GM21381 (cell line): ENCODE measurements around the gene CWC22.

Experiments
- ATAC-seq: cut with Tn5 transposase; IDR thresholded peaks from one replicate; pipeline ENCODE4 v1.9.1; 2021; ENCODE audit warnings: mild to moderate bottlenecking, moderate library complexity; ENCODE audit not compliant: unreplicated experiment

The CWC22 gene

DNA sequence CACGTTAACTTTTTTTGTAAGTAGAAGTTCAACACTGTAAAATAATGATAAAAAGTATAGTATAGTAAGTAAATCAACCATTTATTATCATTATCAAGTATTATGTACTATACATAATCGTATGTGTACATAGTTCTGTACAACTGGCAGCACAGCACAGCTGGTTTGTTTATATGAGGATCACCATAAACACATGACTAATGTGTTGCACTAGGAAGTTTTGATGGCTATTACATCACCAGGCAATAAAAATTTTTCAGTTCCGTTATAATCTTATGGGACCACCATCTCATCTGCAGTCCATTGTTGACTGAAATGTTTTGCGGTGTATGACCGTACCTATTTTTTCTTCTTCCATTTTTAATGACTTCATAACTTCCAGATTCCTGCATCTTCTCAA, 106.4 kb downstream of the CWC22 start:
- ATAC-seq, result no peak

DNA sequence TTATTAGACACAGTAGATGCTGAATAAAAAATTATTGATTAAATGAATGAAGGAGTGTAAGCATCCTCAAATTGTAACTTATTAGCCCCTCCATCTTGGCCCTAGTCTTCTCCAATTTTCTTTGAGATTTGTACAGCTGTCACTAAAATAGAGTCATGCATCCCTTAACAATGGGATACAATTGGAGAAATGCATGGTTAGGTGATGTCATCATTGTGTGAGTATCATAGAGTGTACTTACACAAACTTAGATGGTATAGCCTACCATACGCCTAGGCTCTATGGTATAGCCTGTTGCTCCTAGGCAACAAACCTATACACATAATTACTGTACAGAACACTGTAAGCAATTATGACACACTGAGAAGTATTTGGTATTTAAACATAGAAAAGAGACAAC, 107.4 kb downstream of the CWC22 start:
- no peak for ATAC-seq

DNA sequence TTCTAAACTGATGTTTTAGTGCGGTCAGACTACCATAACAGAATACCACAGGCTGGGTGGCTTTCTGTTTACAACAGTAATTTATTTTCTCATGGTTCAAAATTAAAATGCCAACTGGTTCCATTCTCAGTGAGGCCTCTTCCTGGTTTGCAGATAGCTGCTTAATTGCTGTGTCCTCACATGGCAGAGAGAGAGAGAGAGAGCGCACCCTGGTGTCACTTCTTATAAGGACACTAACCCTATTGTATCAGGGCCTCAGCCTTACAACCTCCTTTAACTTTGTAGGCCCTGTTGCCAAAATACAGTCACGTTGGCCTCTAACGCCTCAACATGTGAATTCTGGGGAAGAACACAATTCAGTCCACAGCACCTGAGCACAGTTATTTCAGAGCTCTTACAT, 108.2 kb downstream of the CWC22 start:
- ATAC-seq, result no peak
